ENCODE measurements around the gene MSANTD1.

Gene MSANTD1

GRCh38 chr4:3267576-3268394 is 18.8 kb downstream of the MSANTD1 start:
- TF ChIP-seq CTCF (IDR thresholded peaks at IDR 0.05; ENCODE audit: low read depth, low read length): no peak
- TF ChIP-seq EZH2phosphoT487 (IDR thresholded peaks at IDR 0.05; ENCODE audit: low read depth): no peak

GRCh38 chr4:3268395-3269104 is 19.6 kb downstream of the MSANTD1 start:
- Histone ChIP-seq H3K36me3 (replicated peaks; ENCODE audit: low read depth, low read length) (no peaks in the 10 kb centered on the region), H3K79me2 (ENCODE audit: low read length) (no peaks in the 10 kb centered on the region), H3K9me3 (ENCODE audit: insufficient read depth, low read length) (no peaks in the 10 kb centered on the region), H3K4me3 (ENCODE audit: low read length) (no peak overlapping the region), H3K9ac (ENCODE audit: low read length) (no peak overlapping the region), H3K27ac (ENCODE audit: low read length) (no peak overlapping the region), H3K27me3 (ENCODE audit: low read depth, low read length) (no peaks in the 10 kb centered on the region), H3K4me1 (ENCODE audit: low read length) (peaks cover 4% of the 10 kb centered on the region; the same call in 1 of the 2 replicates), H2AFZ (ENCODE audit: low read depth, low read length) (no peak overlapping the region), H3K4me2 (ENCODE audit: low read length) (no peak overlapping the region), H4K20me1 (ENCODE audit: insufficient read depth, low read length) (no peaks in the 10 kb centered on the region)
- TF ChIP-seq CTCF (IDR thresholded peaks at IDR 0.05; ENCODE audit: low read depth, low read length) (no peak), EZH2phosphoT487 (IDR thresholded peaks at IDR 0.05; ENCODE audit: low read depth) (no peak)

More at GRCh38 chr4:3267576-3268394, 18.8 kb downstream of the MSANTD1 start:
- no peak overlapping the region for H3K9ac ChIP-seq (ENCODE audit: low read length)
- no peak overlapping the region for H3K27ac ChIP-seq (ENCODE audit: low read length)
- H3K4me1 ChIP-seq (ENCODE audit: low read length): peaks cover 4% of the 10 kb centered on the region; the same call in 1 of the 2 replicates
- no peaks in the 10 kb centered on the region for H3K36me3 ChIP-seq (replicated peaks; ENCODE audit: low read depth, low read length)
- H3K4me3 ChIP-seq (ENCODE audit: low read length): no peak overlapping the region
- H3K27me3 ChIP-seq (ENCODE audit: low read depth, low read length): no peaks in the 10 kb centered on the region
- no peak overlapping the region for H3K4me2 ChIP-seq (ENCODE audit: low read length)
- no peaks in the 10 kb centered on the region for H4K20me1 ChIP-seq (ENCODE audit: insufficient read depth, low read length)
- H3K79me2 ChIP-seq (ENCODE audit: low read length): no peaks in the 10 kb centered on the region
- H3K9me3 ChIP-seq (ENCODE audit: insufficient read depth, low read length): no peaks in the 10 kb centered on the region
- no peak overlapping the region for H2AFZ ChIP-seq (ENCODE audit: low read depth, low read length)

- peaks cover 4% of the 10 kb centered on the region; the same call in 1 of the 2 replicates for H3K4me1 ChIP-seq (ENCODE audit: low read length)
- H2AFZ ChIP-seq (ENCODE audit: low read depth, low read length): no peak overlapping the region
- no peaks in the 10 kb centered on the region for H4K20me1 ChIP-seq (ENCODE audit: insufficient read depth, low read length)
- no peaks in the 10 kb centered on the region for H3K27me3 ChIP-seq (ENCODE audit: low read depth, low read length)
- no peak for TF ChIP-seq CTCF (IDR thresholded peaks at IDR 0.05; ENCODE audit: low read depth, low read length)
- no peak for TF ChIP-seq EZH2phosphoT487 (IDR thresholded peaks at IDR 0.05; ENCODE audit: low read depth)
- no peak overlapping the region for H3K9ac ChIP-seq (ENCODE audit: low read length)
- H3K27ac ChIP-seq (ENCODE audit: low read length): no peak overlapping the region
- no peaks in the 10 kb centered on the region for H3K9me3 ChIP-seq (ENCODE audit: insufficient read depth, low read length)
- H3K4me3 ChIP-seq (ENCODE audit: low read length): no peak overlapping the region
- no peaks in the 10 kb centered on the region for H3K36me3 ChIP-seq (replicated peaks; ENCODE audit: low read depth, low read length)
- no peak overlapping the region for H3K4me2 ChIP-seq (ENCODE audit: low read length)
- no peaks in the 10 kb centered on the region for H3K79me2 ChIP-seq (ENCODE audit: low read length)
These were observed 20.4 kb downstream of the MSANTD1 start for GRCh38 chr4:3269105-3269927.
